NCI-H82 treated with DMSO at 0.1 percent for 48 hours (cell line): Measurements from ENCODE around the gene TMEM187.

Source experiments
- DNase-seq: peaks from one replicate; lab custom pipeline; 2025; ENCODE audit not compliant: unreplicated experiment; lab: John Stamatoyannopoulos, UW

TMEM187 gene

GRCh38 chrX:154018518-154019060 lies 46.0 kb downstream of the TMEM187 start:
- no peak for DNase-seq

GRCh38 chrX:154019061-154019621 lies 46.6 kb downstream of the TMEM187 start:
- DNase-seq, result no peak

DNA sequence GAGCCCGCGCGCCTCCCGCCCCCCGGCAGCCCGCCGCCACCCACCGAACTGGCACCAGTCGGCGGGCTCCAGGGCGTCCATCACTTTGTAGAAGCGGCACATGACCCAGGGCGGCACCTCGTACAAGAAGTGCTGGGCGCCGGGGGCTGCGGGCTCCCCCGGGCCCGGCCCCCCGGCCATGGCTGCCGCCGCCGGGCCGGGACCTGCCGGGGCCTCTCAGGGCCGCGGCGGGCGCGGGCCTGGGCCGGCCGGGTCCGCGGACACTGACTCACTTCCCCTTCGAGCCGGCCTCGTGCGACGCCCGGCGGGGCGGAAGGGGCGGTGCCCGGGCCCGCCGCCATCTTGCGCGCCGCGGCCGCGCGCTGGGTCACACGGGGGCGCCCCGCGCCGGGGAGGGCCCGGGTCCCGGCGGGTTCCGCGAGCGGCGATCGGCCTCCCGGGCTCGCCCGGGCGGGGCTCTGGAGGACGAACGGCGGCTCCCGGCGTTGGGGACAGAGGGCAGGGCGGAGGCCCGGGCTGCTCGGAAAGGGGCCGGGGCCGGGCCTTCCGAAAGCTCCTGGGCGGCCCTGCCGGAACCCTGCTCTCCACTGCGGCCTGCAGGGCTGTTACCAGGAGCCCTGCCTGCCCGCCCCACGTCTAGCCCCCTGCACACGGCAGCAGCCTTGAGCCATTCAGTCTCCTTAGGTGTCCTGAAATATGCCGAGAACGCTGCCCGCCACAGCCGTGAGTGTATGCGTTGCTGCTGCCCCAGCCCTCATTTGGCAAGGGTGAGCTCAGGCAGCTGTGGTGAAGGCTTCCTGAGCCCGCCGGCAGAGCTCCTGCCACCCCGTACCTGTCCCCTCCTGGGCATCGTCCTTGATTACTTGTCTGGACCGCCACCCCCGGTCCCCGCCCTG lies 47.3 kb downstream of the TMEM187 start, which contains the start of gene IRAK1:
IRAK1 (minus strand) TSS at position 270 of the 896 bp plus-strand sequence; CDS start at position 180, 90 bp downstream.
- DNase-seq, result no peak

DNA sequence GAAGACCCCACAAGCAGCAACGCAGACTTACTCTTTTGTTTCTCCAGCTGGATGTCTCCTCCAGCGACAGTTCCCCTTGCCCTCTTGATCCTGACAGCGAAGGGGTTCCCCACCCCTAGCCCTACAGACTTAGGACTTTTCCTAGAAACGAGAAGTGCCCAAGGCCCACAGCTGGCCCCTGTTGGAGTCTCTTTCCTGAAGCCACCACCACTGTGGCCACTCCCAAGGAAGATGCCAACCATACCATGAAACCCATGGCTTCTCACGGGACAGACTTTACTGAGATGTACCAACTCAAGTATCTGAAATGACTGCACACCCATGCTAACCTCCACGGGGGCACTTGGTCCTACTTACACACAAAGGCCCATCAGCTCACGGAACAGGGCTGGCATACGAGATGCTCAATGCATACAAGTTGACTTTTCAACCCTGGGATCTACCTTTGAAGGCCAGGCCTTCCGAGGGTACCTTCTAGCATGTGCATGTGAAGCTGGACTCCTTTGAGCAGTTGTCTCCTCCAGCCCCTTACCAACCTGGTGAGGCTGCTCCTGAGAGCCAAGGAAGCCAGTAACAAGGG lies 48.1 kb downstream of the TMEM187 start:
- DNase-seq, result no peak

DNA sequence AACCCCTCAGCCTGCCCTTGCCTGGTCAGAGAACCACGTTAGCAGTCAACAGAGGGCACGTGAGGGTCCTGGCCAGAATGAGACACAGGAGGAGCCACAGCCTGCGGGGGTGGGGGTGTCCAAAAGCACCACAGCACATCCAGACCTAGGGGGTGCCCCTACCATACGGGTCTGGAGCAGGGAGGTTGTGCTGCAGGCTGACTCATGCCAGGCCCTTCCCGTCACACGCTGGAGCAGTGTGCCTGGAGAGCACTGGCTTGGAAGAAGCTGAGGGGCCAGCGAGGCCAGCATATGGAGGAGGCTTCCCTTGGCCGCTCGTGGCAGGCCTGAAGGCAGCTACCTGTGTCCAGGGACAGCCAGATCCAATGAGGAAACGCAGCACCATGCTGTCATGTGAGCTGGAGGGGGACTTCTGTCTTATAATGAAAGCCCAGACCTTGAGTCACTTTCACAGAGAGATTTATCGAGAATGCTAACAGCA lies 48.6 kb downstream of the TMEM187 start:
- DNase-seq, result no peak

GRCh38 chrX:154022108-154022507 lies 49.6 kb downstream of the TMEM187 start:
- no peak for DNase-seq

DNA sequence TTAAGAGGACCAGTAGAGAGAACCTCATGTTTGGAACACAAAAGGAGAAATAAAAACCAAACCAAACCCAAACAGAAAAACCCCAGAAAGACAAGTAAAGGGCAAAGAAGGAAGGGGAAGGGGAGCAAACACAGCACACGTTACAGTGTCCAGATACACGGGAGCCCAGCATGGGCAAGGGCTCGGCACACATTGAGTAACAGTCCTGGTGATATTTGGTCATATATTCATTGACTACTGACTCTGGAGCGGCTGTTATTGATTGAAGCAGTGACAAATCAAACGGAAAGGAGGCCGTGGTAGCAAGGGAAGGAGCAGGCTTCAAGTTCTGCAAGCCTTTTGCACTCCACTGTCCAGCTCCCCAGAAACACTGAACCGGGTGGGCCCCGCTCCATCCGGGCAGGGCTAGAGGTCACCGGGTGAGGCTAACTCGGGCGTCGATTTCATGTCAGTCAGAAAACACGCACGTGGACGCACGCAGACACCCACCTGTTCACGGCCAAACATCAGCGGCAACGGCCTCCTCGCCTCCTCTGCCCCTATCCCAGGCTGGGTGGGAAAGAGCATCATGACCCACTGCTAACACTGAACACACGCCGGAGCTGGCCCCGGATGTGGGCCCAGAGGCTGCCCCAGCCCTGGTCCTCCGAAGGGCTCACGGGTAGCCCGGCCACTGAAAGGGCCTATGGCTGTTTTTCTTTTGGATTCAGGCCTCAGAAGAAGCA lies 50.9 kb downstream of the TMEM187 start:
- DNase-seq, result no peak

DNA sequence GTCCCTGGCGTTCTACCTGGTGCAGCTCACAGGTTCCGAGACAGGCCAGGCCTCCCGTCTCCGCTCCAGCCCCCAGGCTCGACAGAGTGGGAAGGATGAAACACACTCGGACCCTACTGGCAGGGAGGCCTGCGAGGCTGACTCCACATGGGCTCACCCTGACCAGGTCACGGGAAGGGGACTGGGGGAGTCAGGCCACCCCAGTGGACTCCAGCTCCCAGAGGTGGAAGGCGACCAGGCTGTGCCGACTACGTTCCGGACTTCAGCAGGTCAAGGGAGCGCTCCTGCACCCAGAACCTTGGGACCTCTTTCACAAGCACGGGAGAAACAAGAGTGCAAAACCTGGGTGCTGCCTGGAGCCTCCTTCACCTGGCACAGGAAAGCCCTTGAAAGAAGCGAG lies 51.7 kb downstream of the TMEM187 start:
- no peak for DNase-seq

DNA sequence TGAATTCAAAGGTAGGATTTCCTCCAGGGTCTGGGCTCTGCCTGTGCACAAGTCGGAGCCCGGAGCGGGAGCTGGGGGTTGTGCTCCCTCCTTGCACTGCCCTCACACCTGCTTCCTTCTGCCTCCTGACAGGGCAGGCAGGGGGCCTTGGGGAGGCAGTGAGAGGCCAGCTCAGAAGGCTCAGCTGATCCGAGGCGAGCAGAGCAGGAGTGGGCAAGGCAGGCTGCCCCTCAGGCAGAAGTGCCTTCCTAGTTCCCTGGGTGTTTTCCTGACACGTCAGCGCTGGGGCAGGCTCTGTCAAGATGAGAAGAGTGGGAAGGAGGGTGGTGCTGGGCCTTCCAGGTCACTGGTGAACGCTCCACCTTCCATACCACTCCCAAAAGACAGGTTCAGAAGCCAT lies 52.7 kb downstream of the TMEM187 start:
- no peak for DNase-seq

GRCh38 chrX:154026136-154027021 lies 53.8 kb downstream of the TMEM187 start:
- DNase-seq, result no peak

- no peak for DNase-seq
These were observed 54.5 kb downstream of the TMEM187 start for GRCh38 chrX:154027022-154027402.

GRCh38 chrX:154027986-154028385 lies 55.4 kb downstream of the TMEM187 start:
- no peak for DNase-seq

DNA sequence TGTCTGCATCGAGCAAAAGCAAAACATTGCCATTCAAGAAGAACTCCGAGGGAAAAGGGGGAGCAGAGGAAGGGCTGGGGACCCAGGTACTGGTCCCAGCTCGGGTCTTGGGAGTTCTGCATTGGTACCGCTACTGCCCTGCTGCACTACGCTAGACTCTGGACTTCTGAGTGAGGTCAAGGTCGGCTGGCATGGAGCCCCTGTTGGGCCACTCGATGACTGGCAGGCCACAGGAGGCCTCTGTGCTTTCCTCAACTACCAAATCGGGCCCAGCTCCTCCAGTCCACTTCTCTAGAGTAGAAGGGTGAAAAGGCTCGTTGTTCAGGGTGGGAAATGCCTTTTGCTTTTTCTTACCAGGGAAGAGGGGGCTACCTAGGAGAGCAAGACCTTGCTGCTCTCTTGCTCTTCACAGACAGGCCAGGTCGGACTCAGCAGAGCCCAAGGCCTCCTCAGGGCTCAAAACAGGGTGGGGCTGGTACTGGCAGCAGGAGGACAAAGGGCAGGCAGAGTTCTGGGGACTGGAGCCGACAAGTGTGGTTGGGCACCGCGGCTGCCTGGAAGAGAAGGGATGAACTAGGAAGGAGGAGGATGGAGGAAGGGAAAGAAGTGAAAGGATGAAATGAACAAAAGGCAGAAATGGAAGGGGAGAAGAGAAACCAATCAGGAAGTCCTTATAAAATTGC lies 56.1 kb downstream of the TMEM187 start:
- DNase-seq, result no peak

DNA sequence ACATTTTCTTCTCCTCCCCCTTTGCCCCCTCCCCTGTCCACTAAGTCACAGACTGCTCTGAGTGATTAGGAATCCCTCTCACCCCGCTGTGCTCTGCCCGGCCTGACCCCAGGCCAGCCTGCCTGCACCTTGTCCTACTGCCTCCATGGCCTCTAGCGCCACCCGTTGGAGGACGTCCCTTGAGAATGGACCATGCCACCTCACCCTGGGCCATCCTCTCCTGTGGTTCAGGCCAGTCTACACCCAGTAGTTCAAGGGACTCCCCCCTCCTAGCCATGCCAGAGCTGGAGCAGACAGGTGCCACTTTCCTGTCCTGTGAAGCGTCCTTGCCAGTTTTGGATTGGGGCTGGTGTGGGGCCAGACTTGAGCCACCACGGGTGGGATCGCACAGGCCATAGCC lies 56.9 kb downstream of the TMEM187 start:
- DNase-seq, result no peak

- no peak for DNase-seq
These were observed 57.7 kb downstream of the TMEM187 start for GRCh38 chrX:154030266-154030665.

DNA sequence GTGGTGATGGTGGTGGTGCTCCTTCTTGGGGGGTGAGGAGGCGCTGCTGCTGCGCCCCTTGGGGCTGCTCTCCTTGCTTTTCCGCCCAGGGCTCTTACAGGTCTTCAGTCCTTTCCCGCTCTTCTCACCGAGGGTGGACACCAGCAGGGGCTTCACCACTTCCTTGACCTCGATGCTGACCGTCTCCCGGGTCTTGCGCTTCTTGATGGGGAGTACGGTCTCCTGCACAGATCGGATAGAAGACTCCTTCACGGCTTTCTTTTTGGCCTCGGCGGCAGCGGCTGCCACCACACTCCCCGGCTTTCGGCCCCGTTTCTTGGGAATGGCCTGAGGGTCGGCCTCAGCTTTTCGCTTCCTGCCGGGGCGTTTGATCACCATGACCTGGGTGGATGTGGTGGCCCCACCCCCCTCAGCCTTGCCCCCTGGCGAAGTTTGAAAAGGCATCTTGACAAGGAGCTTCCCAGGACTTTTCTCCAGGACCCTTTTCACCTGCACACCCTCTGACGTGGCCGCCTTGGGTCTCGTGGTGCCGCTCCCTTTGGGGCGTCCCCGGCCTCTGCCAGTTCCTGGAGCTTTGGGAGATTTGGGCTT lies 58.3 kb downstream of the TMEM187 start:
- DNase-seq, result no peak

- no peak for DNase-seq
These were observed 59.6 kb downstream of the TMEM187 start for GRCh38 chrX:154032160-154032559.

GRCh38 chrX:154032653-154033052 lies 60.1 kb downstream of the TMEM187 start:
- no peak for DNase-seq
